Panc1 (cell line): ENCODE data around the gene FOXN4.

ENCODE experiments used
- POLR2AphosphoS5 ChIP-seq: IDR thresholded peaks from 2 replicates; pipeline ENCODE4 v1.6.1; 2012; ENCODE audit warnings: mild to moderate bottlenecking, low read depth, low read length, moderate library complexity
- SIN3A ChIP-seq: IDR thresholded peaks from 2 replicates; pipeline ENCODE4 v1.6.1; 2012; ENCODE audit warnings: low read depth, mild to moderate bottlenecking, low read length, moderate library complexity, borderline replicate concordance; ENCODE audit not compliant: insufficient read depth
- TF ChIP-seq, protein P1 (sequence below): fragments of 450-650 bp; IDR thresholded peaks from 2 replicates; pipeline ENCODE4 v1.5.1; 2017; ENCODE audit warnings: mild to moderate bottlenecking

DNA sequence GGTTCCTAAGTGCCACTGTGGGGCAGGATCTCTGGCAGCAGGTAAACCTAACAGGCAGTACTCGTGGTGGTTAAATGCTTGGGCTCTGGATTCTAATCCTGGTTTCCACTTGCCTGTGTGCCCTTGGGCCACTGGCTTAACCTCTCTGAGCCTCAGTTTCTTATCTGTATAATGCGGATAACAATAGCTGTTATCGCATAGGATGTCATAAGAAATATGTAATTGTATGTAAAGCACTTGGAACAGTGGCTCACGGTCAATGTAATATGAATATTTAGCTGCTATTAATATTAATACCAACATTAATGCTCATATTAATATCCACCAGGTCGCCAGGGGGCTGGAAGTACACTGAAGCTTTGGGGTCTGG, 16.8 kb downstream of the FOXN4 start:
- TF ChIP-seq, protein P1, sequence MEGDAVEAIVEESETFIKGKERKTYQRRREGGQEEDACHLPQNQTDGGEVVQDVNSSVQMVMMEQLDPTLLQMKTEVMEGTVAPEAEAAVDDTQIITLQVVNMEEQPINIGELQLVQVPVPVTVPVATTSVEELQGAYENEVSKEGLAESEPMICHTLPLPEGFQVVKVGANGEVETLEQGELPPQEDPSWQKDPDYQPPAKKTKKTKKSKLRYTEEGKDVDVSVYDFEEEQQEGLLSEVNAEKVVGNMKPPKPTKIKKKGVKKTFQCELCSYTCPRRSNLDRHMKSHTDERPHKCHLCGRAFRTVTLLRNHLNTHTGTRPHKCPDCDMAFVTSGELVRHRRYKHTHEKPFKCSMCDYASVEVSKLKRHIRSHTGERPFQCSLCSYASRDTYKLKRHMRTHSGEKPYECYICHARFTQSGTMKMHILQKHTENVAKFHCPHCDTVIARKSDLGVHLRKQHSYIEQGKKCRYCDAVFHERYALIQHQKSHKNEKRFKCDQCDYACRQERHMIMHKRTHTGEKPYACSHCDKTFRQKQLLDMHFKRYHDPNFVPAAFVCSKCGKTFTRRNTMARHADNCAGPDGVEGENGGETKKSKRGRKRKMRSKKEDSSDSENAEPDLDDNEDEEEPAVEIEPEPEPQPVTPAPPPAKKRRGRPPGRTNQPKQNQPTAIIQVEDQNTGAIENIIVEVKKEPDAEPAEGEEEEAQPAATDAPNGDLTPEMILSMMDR, result no peak
- TF ChIP-seq SIN3A (no peak), POLR2AphosphoS5 (no peak)
